NCI-H2029 (cell line): ENCODE data around the gene UXS1.

ENCODE experiments used
- DNase-seq: peaks from one replicate; lab custom pipeline; 2025; lab: John Stamatoyannopoulos, UW

The UXS1 gene

GRCh38 chr2:106130251-106130998 lies 63.7 kb downstream of the UXS1 start:
- no peak for DNase-seq

DNA sequence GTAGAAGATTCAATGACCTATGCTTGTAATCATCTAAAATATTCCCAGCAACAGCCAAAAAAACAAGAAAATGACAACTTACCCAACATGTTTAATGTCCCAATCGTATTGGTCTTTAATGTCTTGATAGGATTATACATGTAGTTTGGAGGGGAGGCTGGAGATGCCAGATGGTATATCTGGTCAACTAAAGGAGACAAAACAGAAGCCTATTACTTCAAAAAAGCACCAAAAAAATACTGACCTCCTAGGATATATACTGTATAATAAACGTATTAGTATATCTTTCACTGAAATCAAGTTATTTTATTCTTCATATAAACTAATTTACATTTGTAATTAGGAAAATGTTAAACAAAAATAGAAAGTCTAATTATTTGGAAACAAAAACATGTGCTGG lies 64.5 kb downstream of the UXS1 start:
- no peak for DNase-seq

- DNase-seq: no peak
These were observed 65.0 kb downstream of the UXS1 start for GRCh38 chr2:106129150-106129549.

- no peak for DNase-seq
These were observed 66.3 kb downstream of the UXS1 start for GRCh38 chr2:106127776-106128268.

- DNase-seq: no peak
These were observed 66.8 kb downstream of the UXS1 start for GRCh38 chr2:106127282-106127771.

- DNase-seq: no peak
These were observed 67.3 kb downstream of the UXS1 start for GRCh38 chr2:106126705-106127281.

DNA sequence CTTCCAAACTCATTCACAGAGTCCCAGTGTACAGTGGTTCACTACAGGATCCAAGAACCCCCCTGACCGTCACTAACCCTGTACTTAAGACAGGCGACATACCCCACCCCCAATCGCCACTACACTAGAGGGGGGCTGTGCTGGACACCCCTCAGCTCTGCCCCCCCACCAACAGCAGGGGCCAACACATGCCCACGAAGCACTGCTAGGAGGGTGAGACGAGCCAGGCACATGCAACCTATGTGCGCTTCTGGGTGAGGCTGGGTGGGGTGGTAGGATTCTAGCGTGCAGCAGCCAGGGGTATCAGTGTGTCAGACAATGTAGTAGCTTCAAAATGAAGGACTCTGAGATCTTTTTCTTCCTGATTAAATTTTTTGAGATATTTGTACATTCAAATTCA lies 67.8 kb downstream of the UXS1 start:
- no peak for DNase-seq

- no peak for DNase-seq
These were observed 69.1 kb downstream of the UXS1 start for GRCh38 chr2:106124905-106125549.

DNA sequence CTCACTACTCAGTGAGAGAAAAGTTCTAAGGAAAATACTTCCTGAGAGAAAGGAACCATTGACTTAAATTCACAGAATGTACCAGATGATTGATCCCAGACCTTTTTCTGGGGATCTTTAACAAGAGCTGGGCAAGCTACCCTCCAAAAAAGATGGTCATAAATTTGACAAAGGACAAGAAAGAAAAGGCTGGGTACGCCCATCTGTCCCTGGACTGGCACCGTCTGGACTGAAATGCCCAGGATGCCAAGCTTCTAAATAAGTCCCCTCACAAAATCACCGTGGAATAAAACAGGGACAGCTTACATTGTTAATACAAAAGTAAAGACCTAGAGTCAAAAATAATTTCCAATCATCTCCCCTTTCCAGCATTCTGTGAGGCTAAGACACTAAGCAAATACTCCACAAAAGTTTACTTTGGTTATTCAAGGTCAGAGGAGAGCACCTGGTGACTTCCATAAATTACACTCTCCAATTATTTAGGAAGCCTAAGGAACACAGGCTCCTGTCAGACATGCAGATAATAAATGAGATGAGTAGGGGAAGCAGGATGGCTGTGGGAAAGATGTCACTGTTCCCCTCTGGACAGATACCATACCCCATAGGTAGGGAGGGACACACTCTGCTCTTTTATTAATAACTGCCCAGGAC lies 69.9 kb downstream of the UXS1 start:
- no peak for DNase-seq

- DNase-seq: no peak
These were observed 71.9 kb downstream of the UXS1 start for GRCh38 chr2:106122157-106122556.

DNA sequence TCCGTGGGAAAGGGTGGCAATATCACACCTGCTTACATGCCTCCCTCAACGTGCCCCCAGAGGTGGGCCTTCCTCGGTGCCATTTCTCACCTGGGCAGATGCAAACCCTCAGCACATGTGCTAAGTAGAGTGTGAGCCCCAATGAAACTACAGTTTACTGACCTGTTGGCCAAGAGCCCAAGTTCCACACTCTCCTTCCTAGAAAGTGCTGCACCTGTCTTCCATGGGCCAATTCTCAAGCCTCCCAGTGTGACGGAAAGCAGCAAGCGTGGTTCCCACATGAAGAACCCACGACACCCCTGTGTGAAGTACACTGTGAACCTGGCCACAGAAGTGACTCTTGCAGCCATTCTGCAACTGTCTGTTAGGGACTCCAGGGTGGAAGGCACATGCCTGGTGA lies 73.7 kb downstream of the UXS1 start:
- DNase-seq: no peak

- DNase-seq: no peak
These were observed 75.0 kb downstream of the UXS1 start for GRCh38 chr2:106119074-106119473.

GRCh38 chr2:106117882-106118684 lies 76.0 kb downstream of the UXS1 start:
- DNase-seq: no peak

DNA sequence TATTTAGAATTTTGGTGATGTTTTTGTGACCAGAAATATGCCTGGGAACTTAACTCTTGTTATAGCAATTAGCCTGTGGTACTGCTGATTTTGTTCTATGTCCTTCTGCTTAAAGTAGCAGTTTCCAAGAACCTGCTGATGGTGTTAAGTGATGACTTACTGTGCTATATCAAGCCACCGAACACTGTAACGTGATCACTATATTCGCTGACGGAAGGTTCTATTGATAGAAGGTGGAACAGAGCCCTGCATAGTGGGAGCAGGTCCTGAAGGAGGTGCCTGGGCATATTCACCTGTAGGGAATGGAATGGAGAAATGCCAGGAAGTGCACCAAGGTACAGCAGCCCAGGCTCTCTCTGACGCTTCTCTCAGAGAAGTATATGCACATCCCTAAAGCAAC lies 76.8 kb downstream of the UXS1 start:
- DNase-seq: no peak

GRCh38 chr2:106116248-106116647 lies 77.9 kb downstream of the UXS1 start:
- DNase-seq: no peak

DNA sequence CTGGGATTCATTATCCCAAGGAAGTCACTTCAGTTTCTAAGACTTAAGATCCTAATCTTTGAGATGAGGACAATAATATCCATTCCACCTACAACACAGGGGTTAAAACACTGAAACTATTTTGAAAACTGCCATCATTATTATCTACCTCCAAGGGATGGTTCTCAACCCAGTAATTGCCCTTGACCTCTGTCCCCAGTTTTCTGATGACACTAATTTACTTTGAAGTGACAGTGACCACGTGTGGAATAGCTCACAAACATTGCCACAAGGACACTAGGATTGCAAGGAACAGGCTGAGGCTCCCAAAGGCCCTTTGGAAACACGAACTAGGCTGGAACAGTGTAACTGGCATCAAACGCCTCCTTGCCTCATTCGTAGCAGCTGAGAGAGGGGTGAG lies 78.4 kb downstream of the UXS1 start:
- no peak for DNase-seq

GRCh38 chr2:106115250-106115649 lies 78.9 kb downstream of the UXS1 start:
- no peak for DNase-seq

- no peak for DNase-seq
These were observed 79.9 kb downstream of the UXS1 start for GRCh38 chr2:106114166-106114565.

- DNase-seq: no peak
These were observed 80.6 kb downstream of the UXS1 start for GRCh38 chr2:106113361-106113966.

DNA sequence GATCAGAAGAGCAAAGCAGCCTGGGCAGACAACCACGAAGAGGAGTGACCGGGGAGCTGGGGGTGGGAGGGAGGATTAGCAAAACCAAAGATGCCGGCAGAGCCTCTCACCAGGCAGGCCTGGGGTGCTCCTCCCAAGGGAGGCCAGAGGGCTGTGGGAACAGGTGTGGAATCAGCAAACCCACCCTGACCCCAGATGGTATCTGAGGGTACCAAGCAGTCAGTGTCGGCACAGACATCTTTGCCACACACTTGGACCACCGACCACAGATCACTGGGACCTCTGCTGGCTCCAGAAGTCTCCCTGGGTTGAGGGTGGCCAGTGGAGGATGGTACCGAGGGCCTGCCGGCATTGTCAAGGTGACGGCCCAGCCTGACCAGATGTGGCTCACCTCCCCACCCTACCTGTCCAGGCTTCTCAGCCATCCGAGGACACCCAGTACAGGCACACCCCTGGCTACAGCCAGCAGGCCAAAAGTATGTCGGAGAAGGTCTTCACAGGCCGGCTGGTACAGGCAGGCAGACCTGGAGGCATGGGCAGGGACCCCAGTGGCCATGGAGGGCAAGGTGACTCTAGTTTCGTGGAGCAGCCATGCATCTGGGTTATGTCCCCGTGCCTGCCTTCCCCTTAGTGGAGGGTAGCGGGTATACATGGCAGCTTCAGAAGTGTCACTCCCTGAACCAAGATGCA lies 82.1 kb downstream of the UXS1 start:
- DNase-seq: no peak
